HG03354 (cell line): ENCODE results near the gene ARFRP1.

Experiments used
- ATAC-seq: cut with Tn5 transposase; IDR thresholded peaks from one replicate; pipeline ENCODE4 v1.9.1; 2021; ENCODE audit warnings: mild to moderate bottlenecking; ENCODE audit not compliant: unreplicated experiment, poor library complexity, severe bottlenecking

ARFRP1 gene, protein sequence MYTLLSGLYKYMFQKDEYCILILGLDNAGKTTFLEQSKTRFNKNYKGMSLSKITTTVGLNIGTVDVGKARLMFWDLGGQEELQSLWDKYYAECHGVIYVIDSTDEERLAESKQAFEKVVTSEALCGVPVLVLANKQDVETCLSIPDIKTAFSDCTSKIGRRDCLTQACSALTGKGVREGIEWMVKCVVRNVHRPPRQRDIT

DNA sequence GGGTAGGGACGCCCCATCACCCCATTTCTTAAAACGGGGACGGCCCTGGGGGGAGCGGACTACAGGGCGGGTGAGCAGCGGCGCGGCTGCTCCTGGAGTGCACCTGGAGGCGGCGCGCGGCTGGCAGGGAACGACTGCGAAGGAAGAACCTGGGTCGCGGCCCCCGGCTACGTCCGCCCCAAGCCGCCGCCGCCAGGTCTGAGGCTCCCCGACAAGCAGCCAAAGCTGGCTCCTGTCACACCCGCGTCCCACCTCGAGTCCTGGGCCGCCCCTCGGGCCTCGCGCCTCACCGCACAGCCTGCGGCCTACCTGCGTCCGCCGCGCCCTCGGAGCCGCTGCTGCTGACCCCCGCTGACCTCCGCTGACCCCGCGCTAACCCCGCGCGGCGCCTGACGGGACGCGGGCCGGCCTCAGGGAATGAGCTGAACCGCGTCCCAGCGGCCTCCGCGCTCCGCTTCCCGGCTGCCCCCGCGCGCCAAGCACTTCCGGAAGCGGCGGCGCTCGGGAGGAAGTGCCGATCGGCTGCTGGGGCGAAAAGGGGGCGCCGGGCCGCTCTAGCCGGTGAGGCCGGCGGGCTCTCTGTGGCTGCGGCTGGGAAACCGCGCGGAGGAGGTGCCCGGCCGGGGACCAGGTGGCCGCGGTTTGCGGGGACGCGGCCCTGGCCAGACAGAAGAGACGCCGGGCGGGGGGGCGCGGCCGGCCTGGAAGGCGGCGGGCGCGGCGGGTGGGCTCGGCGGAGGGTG, at the start of gene ARFRP1, which contains the start of gene ZGPAT:
TSS of gene ARFRP1 (minus strand) at position 419 of the 743 bp plus-strand sequence. CDS start 885 bp downstream, outside the sequence.
TSS of gene ZGPAT (plus strand) at position 482 of the 743 bp plus-strand sequence. CDS start 542 bp downstream, outside the sequence.
- ATAC-seq = peak; percentile 75

DNA sequence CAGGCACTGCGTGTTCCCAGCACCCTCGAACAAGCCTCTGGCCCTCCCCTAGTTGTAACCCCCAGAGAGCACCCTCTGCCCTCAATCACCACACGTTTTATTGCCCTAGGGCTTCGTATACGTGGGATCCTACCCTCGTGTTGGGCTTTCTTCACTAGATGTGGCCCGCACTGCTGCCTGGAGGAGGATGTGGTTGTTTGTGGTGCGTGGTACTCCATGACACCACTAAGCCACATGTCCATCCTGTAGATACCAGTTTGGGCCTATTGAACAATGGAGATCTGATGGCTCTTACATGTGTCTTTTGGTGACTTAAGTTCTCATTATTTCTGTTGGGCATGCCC, 48.8 kb upstream of the ARFRP1 start:
- ATAC-seq = no peak

DNA sequence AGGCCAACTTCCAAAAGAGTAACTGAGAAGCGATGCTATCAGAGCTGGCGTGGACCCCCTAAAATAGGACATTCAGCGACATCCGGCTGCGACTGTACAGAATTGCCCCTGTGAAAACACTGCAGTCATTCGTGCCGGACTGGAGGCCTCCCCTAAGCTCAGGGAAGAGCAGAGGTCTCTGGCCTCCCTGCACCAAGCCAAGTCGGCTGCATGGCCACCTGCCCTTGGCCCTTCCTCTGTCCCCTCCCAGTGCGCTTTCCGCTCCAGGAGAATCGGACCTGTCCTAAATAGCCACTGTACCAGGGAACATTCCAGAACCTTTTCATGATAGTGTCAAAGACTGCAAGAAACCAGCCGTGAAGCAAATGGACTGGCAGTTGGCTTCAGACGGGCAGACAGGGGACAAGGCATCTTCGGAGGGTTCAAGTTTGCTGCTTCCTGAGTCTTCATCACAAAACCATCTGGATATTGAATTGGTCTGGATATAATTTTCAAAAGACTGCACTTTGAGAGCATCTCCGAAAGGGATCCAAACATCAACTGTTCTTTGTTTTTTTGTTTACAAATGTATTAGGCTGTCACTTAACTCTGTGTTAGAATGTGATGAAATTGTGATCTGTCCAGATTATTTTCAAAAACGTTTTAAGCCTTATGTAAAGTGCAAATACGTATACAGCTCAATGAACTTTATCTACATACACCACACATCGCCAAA, 48.3 kb upstream of the ARFRP1 start:
- ATAC-seq = no peak

DNA sequence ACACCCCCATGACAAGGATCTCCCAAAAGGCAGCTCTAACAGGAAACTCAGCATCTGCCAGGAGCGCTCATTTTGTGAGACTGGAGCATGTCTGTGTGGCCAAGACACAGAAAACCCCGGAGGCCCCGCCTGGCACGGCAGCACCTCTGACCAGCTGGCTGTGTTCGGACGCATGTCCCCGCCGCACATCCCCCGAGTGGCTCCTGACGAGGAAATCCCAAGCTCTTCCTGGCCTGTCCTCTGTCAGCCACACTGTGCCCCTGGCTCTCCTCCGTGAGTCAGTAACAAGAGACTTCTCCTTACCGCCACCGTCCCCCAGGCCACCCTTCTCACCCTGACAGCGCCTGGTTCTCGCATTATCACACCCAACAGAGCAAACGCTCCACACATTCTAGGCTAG, 46.2 kb upstream of the ARFRP1 start:
- ATAC-seq = no peak

DNA sequence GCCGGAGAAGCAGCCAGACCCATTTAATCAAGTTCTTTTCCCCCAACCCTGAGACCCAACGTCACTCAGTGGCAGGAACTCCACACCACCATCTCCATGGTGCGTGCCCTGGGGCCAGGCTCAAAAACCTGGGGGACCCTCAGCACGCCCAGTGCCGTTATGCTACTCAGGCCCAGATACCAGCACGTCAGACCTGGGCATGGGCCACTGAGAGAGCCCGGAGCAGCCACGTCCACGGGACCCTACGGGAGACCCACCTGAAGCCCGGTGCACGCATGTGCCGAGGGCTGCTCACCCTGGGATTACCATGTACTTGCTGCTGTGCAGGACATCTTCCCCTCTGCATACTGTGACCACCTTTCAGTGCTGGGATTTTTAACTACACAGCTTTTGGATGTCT, 45.6 kb upstream of the ARFRP1 start:
- no peak for ATAC-seq

DNA sequence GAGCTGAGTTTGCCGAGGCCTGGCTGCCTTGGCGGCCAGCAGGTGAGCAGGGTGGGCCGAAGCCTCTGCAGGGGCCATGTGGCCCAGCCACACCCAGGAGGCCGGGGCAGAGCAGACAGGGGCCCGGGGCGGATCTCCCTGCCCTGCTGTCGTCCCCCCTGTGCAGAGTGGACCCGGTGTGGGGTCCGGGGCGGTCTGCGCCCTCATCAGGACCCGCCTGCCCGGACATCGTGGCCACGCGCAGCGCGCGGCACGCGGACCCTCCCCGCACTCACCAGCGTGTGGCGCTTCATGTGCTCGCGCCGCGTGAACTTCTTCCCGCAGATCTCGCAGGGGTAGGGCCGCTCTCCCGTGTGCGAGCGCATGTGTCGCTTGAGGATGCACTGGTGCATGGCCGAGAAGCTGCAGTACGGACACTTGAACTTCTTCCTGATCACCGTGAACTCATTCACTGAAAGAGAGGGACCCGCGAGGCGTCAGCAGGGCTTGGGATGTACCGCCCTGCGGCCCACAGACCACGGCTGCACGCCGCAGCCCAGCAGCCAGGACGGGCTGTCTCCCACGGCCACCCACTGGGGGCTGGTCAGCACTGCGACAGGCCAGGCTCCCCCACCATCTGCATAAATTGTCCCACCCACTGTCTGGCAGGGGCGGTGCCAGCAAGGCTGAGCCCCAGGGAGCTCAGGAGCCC, 44.8 kb upstream of the ARFRP1 start:
- ATAC-seq = no peak

DNA sequence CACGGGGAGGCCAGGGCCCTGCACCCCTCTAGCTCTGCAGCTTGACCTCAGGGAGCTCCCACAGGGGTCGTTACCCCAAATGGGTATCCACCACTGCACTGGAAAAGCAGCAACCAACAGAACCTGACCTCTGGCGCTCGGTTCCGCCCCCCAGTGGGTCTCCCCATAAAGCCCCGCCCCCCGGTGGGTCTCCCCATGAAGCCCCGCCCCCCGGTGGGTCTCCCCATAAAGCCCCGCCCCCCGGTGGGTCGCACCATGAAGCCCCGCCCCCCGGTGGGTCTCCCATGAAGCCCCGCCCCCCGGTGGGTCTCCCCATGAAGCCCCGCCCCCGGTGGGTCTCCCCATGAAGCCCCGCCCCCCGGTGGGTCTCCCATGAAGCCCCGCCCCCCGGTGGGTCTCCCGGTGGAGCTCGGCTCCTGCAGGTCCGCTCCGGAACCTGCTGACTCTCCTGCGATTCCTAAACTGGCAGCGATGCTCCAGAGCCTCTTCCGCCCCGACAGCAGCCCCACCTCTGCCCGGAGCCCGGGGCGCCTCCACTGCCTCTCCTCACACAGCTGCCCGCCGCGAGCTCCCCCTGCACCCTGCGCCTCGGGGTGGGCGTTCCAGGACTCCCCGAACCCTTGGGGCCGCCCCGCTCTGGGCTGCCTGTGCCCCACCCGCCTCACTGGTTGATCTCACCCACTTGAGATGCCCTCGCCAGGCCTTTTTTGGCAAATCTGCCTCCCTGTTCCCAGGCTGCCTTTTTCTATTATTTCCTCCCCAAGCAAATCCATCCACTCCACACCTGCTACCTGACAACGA, 43.9 kb upstream of the ARFRP1 start:
- ATAC-seq = no peak

DNA sequence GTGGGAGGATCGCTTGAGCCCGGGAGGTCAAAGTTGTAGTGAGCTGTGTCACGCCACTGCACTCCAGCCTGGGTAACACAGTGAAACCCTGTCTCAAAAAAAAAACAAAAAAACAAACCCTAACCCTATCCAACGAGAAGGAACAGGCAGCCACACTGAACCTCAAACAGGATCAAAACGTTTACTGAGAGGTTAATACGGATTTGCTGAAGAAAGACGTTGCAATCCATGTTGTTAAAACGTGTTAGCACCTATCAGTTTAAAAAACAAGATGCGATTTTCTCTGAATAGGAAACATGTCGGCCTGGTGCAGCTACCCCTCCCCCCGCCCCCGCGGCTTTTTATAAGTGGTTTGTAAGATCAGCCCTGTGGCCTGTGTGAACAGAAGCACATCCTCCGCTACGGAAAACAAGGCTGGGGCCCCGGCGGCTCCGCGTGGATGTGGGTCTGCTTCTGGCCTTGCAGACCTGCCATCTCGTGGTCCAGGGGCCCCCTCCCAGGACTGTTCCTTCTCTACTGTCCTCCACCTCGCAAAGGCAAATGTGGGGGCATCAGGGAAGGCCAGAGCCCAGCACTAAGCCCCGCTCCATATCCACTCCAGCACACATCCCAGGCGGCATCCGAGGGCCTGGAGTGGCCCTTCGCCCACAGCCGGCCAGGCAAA, 43.2 kb upstream of the ARFRP1 start:
- no peak for ATAC-seq

DNA sequence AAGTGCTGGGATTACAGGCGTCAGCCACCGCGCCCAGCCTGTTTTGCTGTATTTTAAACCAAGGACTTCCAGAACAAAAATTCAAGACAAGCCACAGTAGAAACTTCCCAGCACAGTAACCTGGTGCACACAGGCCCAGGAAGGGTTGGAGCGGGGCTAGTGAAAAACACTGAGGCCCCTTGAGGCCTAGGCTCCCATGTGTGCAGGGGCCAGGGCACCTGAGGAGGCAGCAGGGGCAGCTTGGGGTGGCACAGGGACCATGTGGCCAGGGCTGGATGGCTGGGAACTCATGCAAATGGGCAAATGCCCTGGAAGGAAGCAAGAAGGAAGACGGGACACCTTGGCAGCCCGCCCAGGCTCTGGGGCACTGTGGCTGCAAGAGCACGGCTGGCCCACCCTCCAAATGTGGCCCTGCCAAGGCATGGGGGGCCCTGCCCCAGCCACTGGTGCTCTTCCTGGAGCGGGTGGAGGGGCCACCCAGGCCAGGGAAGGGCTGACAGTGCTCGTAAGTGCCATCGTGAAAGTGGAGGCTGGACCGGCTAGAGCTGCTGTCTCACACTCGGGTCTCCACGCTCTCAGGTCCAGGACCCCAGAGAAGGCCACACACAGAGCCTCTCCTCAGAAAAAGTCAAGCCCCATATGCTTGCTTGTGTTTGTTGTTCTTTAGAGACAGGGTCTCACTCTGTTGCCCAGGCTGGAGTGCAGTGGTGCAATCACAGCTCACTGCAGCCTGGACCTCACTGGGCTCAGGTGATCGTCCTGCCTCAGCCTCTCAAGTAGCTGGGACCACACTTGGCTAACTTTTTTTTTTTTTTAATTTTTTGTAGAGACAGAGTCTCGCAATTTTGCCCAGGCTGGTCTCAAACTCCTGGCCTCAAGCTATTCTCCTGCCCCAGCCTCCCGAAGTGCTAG, 42.1 kb upstream of the ARFRP1 start:
- no peak for ATAC-seq

DNA sequence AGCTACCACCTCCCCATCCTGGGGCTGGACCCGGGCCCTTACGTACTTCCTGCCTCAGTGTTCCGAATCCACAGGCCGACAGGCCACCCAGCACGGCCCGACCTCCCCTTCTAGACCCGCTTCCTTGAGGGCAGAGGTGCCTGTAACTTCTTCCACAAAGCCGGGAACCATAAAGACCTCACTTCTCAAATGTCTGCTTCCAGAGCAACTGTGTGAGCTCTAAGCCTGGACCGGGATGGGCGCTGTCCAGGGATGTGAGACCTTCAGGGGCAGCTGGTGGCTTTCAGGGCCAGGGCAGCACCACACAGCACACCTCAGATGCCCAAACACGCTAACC, 41.1 kb upstream of the ARFRP1 start:
- ATAC-seq = no peak

DNA sequence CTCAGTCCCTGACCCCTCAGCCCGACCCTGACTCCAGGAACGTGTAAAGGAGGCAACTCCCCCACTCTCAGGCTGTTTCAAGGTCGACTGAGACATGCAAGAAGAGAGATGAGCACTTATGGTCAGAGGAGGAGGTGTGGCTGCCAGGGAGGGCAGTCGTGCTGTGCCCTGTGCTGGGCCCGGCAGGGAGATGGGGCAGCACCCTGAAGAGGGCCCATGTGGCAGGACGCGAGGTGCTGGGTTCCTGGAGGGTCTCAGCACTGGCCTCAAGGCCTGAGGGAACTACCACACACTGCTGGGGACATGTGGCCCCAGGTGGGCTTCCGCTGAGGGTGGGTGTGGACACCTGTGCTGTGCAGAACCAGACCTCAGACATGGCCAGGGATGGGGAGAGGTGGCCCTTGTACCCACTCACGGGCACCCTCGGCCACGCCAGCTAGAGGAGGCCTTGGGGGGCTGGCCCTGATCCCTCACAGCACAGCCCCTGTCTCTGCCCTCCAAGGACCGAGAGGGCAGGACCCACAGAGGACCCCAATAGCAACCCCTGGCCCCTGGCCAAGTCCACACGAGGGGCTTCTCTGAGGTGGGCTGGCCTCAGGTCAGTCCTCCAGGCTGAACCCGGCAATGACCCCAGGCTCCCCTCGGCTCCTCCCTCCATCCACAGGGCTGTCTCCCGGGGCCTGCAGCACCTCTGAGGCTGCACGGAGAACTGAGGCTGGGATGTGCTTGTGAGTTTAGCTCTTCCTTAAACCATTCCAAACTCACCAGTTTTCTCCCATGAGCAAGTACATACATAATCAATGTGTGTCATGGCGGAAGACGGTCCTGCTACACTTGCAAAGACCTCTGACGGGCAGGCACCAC, 40.5 kb upstream of the ARFRP1 start:
- no peak for ATAC-seq

DNA sequence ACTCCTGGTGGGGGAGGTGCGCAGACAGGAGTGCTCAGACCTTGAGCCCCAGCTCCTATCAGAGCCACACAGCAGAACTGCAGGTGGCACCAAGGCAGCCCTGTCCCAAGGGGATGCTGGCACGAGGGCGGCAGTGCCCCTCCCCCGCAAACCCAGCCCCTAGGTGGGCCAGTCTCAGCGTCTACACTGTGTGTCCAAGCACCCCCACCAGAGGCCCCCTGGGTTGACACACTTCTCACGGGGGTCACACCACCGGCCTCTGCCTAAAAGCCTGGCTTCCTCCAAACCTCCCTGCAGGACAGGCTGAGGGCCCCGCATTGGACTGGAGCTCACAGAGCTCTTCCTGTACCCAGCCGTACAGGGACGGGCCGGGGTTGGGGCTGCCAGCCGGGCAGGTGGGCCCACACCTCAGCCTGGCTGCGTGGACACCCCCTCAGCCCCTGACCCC, 39.9 kb upstream of the ARFRP1 start:
- no peak for ATAC-seq

DNA sequence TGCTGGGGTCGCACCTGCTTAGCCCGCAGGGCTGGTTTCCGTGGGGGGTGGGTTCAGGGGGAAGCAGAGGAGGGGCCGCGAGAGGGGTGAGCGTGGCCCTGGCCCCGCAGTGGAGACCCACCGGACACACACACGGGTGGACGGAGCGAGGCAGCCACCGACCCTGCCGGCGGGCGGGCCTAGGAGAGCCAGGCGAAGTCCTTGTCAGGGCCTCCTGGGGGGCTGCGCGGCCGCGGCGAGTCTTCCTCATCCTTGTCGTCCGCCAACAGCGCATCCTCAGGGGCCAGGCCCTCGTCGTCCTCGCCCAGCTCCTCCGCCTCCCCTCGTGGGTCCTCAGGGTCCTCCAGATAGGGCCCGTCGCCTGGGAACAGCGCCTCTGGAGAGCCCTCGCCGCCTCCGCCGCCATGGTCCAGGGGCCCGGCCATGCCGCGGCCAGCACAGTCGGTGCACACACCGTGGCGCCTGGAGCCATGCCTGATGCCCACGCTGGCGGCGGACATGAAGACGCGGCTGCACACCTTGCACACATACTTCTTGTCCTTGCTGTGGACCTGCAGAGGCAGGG, 39.1 kb upstream of the ARFRP1 start:
- ATAC-seq = no peak

DNA sequence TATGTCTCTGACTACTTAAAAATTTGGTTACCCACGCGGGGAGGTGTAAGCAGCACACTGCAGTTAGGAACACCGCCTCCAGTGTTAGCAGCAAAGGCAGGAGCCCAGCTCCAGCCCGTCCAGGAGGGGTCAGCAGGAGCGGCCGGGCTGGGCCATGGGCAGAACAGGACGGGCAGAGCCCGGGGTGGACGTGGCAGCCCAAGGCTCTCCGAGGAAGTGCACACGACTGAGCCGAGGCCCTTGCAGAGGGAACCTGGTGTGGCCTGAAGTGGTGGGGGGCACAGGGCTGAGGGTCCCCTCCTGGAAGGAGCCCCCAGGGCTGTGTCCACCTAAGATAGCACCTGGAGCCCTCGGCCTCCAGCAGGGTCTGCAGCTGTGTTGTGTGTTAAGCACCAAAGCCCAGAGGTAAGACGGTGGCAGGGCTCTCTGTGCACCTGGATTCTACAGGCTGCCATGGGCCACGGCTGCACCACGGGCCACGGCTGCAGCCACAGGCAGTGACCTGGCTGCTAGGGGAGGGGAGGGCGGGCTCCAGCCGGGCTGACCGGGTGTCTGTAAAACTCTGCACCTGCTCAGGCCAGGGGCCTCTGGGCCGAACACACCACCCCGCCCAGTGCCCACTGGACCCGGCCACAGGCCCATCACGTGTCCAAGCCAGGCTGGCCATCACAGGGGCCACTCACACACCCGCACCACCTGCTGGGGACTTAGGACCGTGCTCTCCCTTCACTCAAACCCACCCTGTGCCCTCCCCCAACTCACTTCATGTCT, 38.4 kb upstream of the ARFRP1 start:
- no peak for ATAC-seq

DNA sequence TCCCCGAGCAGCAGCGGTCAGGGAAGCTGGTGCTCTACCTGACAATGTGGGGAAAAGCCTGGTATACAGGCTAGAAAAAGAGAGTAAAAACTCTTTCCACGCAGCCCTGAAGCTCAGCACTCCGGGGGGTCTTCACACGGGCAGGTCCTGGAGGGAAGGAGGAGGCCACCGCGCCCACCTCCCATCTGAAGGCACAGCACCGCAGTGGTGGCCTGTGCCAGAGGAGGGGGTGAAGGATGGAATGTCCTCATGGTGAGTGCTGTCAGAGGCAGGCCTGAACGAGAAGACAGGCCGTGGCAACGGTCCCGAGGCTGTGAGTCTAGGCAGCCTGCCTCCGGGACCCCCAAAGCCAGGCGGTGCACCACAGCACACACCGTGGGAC, 37.6 kb upstream of the ARFRP1 start:
- ATAC-seq = no peak
